CD4-positive, alpha-beta T cell treated with Interleukin-6 at 100 ng/mL for 8 hours (primary cell): ENCODE results near the gene ARHGEF18.
A peak's percentile ranks its signal among the peaks of the same experiment; 100 is the strongest.
"Not testable (repeated sequence)": the region's sequence is repeated elsewhere in the genome, so short reads cannot be mapped to it uniquely, and the experiment has no call there.

ENCODE experiments used
- DNase-seq: peaks from one replicate; pipeline ENCODE4 v3.0.0-alpha.2; 2020; ENCODE audit warnings: mixed read lengths, low spot score

ARHGEF18 gene

DNA sequence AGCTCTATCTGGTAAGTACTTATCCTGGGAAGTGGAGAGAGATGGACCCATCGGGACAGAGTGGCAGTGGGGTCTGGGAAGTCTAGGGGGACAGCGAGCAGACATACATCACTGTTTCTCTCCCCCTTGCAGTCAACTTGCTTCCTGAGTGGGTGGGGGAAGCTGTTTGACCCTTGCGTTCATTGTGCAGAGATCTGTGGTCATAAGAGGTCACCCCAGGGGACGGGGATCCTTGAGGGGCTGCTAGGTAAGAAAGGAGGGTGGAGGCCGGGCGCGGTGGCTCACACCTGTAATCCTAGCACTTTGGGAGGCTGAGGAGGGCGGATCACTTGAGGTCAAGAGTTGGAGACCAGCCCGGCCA lies 474 bp downstream of the ARHGEF18 start:
- no peak for DNase-seq

GRCh38 chr19:7349961-7350711 lies 1.4 kb downstream of the ARHGEF18 start:
- peak; percentile 79 for DNase-seq

DNA sequence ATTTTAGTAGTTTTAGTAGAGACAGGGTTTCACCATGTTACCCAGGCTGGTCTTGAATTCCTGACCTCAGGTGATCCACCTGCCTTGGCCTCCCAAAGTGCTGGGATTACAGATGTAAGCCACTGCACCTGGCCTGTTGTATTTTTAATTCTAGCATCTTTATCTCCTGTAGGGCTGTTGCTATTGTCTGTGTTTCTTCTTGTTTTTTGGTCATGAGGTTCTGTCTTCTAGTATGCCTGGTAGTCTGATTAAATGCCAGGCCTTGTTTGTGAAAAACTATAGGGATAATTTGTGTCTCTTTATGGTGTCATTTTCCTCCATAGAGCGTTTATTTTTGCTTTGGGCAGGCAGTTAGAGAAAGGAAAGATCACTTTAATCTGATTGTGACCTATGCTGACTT lies 3.1 kb downstream of the ARHGEF18 start:
- no peak for DNase-seq

DNA sequence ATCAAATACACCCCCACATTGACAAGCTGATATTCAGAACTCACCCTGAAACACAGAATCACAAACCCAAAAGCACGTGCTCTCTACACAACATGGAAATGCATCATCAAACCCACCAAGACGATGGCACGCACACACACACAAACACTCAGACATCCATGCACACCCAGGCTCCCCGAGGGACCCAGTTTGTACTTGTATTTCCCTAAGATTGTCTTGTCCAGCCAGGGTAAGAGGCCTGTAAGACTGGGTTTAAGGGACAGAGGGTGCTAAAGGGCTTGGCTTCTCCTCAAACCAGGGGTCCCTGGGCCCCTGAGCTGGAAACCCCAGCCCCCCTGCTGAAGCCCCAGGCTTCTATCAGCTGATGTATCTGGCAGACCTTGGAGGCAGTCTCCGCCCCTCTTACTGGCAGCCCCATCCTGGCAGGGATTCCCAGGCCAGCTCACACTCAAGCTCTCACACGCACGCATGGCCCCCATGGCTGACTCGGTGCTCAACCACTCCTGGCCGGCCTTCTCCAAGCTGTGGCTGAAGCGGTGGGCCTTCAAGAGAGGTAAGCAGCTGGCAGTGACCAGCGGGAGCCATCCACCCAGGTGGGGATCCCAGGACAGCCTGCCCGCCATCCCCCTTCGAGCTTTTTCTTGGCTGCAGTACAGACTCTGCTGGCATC lies 6.5 kb downstream of the ARHGEF18 start:
- no peak for DNase-seq

- no peak for DNase-seq
Measured at GRCh38 chr19:7355871-7356270, 7.1 kb downstream of the ARHGEF18 start.

DNA sequence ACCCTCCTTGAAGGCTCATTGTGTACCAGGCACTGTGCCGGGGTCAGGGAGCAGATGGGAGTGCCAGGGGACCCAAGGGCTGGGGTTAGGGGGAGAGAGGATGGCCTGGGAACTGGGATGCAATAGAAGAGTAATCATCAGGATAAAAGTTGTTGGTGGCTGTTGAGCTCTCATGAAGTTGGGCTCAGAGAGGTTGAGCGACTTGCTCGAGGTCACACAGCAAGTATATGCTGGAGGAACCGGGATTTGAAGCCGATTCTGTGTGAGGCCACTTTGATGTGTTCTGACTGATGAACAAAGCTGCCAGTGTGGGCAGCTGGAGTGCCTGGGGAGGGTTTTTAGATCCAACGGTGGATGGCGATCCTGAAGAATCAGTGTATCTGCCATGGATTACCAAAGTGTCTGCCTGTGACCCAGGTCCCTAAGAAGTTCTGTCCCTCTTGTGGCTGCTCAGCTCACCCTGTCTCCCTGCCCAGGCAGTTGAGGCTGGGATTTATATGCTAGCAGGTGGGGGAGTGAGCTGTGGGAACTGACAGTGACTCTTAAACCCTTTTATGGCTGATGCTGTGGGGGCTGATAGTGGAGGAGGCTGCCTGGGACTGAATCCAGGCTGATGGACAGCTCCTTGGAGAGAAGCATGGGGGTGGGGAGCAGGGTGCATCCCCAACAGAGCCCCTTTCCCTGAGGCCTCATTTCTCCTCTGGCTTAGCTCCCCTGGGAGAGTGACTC lies 8.3 kb downstream of the ARHGEF18 start:
- DNase-seq, result no peak

DNA sequence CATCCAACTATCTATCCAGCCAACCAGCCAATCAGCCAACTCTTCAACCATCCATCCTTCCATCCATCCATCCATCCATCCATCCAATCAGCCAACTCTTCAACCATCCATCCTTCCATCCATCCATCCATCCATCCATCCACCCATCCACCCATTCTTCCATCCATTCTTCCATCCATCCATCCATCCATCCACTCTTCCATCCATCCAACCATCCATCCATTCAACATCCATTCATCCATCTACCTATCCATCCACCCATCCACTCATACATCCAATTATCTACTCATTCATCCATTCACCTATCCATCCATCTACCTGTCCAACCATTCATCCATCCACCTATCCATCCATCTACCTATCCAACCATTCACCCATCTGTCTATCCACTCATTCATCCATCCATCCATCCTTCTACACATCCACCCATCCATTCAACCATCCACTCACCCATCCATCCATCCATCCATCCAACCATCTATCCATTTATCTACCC lies 9.4 kb downstream of the ARHGEF18 start:
- no peak for DNase-seq

DNA sequence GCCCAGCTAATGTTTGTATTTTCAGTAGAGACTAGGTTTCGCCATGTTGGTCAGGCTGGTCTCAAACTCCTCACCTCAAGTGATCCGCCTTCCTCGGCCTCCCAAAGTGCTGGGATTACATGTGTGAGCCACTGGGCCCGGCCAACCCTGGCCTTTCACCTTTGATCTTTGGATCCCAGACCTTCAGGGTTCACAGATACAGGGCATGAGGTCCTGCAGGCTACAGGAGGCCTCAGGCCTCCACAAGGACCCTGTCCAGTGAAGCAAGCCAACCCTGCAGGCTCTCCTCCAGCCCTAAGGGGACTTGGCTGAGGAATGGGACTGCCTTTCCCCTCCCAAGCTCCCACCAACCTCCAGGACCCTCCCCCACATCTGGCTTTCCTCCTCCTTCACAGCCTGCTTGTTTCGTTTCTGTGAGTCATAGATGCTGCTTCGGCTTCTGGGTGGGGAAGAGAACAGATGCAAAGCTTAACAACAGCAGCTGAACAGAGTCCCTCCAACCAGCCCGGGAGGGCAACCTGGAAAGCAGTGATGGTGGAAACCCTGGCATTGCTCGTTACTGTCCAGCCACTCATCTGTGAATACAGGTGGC lies 11.8 kb downstream of the ARHGEF18 start:
- no peak for DNase-seq

DNA sequence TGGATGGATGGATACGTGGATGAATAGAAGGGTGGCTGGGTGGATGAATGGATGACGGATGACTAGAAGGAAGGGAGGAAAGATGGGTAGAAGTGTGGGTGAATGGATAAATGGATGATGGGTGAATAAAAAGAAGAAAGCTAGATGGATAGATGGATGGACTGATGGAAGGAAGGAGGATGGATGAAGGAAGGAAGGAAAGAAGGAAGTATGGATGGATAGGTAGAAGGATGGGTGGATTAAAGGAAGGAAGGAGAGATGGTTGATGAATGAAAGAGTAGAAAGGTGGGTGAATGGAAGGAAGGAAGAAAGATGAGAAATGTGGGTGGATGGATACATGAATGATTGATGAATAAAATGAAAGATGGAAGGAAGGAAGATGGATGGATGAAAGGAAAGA lies 14.5 kb downstream of the ARHGEF18 start:
- no peak for DNase-seq

DNA sequence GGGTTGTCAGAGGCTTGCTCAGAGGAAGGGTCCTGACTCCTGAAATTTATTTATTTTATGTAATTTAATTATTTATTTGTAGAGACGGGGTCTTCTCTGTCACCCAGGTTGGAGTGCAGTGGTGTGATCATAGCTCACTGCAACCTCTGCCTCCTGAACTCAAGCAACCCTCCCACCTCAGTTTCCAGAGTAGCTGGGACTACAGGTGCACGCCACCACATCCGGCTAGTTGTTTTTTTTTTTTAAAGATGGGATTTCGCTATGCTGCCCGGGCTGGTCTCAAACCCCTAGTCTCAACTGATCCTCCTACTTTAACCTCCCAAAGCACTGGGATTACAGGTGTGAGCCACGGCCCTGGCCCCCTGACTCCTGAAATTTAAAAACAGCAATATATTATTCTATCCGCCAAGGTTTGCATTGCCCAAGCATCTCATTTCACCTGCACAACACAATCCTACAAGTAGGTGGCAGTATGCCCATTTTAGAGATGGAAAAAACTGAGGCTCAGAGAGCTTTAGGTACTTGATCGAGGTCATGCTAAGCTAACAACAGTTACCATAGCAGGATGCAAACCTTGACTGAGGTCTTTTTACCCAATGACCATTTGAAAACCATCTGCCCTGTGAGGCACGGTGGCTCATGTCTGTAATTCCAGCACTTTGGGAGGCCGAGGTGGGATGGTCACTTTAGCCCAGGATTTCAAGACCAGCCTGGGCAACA lies 18.1 kb downstream of the ARHGEF18 start:
- DNase-seq, result no peak

- no peak for DNase-seq
Measured at GRCh38 chr19:7368456-7368855, 19.7 kb downstream of the ARHGEF18 start.

DNA sequence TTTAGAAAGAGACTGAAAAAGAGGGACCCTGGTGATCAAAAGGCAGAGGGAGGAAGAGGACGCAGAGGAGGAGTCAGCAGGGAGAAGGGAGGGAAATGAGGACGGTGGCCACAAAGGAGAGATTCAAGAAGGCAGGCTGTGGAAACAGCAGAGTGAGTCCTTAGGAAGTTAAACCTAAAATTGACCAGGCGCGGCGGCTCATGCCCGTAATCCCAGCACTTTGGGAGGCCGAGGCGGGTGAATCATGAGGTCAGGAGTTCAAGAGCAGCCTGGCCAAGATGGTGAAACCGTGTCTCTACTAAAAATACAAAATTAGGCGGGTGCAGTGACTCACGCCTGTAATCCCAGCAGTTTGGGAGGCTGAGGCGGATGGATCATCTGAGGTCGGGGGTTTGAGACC lies 20.1 kb downstream of the ARHGEF18 start:
- not testable (repeated sequence) for DNase-seq

- no peak for DNase-seq
Measured at GRCh38 chr19:7370546-7370945, 21.8 kb downstream of the ARHGEF18 start.

GRCh38 chr19:7371001-7371400 lies 22.3 kb downstream of the ARHGEF18 start:
- DNase-seq, result no peak

DNA sequence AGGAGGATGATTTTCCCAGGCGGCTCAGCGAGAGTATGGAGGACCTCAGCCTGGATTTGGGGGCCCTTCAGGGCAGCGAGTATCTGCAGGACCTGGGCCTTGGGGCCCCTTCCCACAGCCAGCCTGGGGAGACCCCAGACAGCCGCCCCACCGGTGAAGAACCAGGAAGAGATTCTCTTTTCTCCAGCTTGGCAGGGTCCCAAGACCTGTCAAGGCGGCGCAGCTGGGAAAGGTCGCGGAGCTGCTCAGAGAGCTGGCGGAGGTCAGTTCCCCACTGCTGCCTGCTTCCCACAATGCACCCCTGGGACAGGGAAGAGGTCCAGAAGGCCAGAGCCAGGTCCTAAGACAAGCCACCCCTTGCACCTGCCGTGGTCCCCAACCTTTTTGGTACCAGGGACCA lies 24.1 kb downstream of the ARHGEF18 start:
- no peak for DNase-seq

DNA sequence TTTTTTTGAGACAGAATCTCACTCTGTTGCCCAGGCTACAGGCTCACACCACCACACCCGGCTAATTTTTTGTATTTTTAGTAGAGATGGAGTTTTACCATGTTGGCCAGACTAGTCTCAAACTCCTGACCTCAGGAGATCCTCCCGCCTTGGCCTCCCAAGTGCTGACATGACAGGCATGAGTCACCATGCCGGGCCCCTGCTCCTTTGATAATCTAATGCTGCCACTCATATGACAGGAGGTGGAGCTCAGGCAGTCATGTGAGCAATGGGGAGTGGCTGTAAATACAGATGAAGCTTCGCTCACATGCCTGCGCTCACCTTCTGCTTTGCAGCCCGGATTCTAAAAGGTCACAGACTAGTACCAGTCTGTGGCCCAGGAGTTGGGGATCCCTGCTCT lies 25.1 kb downstream of the ARHGEF18 start:
- DNase-seq, result no peak

- no peak for DNase-seq
Measured at GRCh38 chr19:7376151-7376852, 27.6 kb downstream of the ARHGEF18 start.

DNA sequence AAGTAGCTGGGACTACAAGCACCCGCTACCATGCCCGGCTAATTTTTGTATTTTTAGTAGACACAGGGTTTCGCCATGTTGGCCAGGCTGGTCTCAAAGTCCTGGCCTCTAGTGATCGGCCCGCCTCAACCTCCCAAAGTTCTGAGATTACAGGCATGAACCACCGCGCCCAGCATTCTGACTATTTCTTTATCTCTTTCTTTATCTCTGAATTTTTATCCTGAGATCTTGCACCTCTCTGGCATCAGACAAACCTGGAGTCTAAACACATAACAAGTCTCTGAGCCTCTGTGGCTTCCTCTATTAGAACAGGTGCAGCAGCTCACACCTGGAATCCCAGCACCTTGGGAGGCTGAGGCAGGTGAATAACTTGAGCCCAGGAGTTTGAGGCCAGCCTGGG lies 28.5 kb downstream of the ARHGEF18 start:
- DNase-seq, result no peak

DNA sequence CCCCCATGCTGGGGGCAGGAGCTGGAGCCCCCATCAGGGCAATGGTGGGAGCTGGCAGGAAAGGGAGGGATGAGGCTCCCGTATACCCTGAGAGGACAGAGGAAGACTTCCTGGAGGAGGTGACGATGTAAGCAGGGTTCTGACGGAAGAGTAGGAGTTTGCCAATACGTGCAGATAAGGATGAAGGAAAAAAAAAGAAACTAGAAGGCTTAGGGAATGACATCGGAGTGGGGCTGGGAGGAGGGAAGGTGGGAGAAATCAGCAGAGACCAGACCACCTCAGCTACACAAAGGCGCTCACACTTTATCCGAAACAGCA lies 32.3 kb downstream of the ARHGEF18 start:
- no peak for DNase-seq

GRCh38 chr19:7382694-7383093 lies 34.0 kb downstream of the ARHGEF18 start:
- no peak for DNase-seq

DNA sequence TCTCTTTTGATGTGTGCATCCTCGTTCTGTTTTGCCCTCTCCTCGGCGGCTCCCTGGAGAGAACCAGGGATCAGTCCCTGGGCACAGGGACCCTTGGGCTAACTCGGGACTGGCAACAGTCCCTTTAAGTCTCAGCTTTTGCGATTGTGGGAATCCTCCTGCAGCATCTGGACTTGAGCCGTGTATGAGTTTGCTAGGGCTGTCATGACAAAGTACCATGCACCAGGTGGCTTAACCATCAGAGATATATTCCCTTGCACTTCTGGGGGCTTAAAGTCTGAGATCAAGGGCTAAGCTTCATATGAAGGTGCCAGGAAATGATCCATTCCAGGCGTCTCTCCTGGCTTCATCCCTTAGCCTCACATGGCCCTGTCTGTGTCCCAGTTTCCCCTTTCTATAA lies 34.5 kb downstream of the ARHGEF18 start:
- no peak for DNase-seq

DNA sequence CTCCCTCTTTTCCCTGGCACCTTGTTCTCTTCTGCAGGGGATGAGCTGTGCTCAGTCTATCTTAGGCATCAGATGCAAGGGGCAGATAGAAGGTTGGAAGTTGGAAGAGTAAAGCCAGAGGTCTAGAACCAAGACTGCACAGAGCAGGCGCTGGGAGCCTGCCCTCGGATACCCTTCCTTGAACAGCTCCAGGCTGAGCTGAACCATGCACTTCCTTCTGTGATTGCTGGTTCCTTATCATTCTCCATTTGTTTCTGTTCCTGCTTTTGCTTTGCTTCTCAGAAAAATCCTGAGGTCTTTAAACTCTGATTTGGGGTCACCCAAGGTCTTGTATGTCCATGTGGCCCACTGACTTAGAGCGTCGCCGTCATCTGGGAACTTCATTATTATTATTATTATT lies 36.3 kb downstream of the ARHGEF18 start:
- DNase-seq, result no peak
